Heart right ventricle (tissue), 16 donors: ENCODE results near the gene C1orf185. TPM values are rescaled to one million over a fixed set of nuclear protein-coding genes. Genes with fewer than 3 reads are reported as not detected.
A peak's percentile ranks its signal among the peaks of the same experiment; 100 is the strongest.

Source experiments
- ATAC-seq, 8 donors: fragments of 200-7000 bp; cut with Tn5 transposase; one replicate each; pipeline ENCODE4 v1.9.1; 2020; ENCODE audit warnings: mild to moderate bottlenecking in 8 of 8, moderate library complexity in 8 of 8, moderate number of reproducible peaks in 1 of 8
- DNase-seq, 2 donors: peaks; one replicate each; pipeline ENCODE4 v3.0.0-alpha.2; 2020
- H3K27ac ChIP-seq, 10 donors: fragments of 200-600 bp; sonication (generic) in 2 of 10; one replicate each; pipeline versions ENCODE4 v1.5.0 to v1.8.0; 2020 to 2022; ENCODE audit warnings: mild to moderate bottlenecking in 3 of 10
- H3K27me3 ChIP-seq, 7 donors: fragments of 200-600 bp; one replicate each; pipeline ENCODE4 v1.8.0; 2021 to 2022; ENCODE audit warnings: mild to moderate bottlenecking in 2 of 7
- H3K36me3 ChIP-seq, 9 donors: fragments of 200-600 bp; sonication (generic) in 1 of 9; one replicate each; pipeline versions ENCODE4 v1.5.0 to v1.8.0; 2020 to 2022; ENCODE audit warnings: mild to moderate bottlenecking in 2 of 9
- H3K4me1 ChIP-seq, 9 donors: fragments of 200-600 bp; sonication (generic) in 1 of 9; one replicate each; pipeline versions ENCODE4 v1.5.0 to v1.8.0; 2020 to 2022; ENCODE audit warnings: mild to moderate bottlenecking in 4 of 9
- H3K4me3 ChIP-seq, 10 donors: fragments of 200-600 bp; sonication (generic) in 2 of 10; one replicate each; pipeline versions ENCODE4 v1.5.0 to v1.8.0; 2020 to 2022; ENCODE audit warnings: mild to moderate bottlenecking in 7 of 10, moderate library complexity in 2 of 10
- H3K9me3 ChIP-seq, 11 donors: fragments of 200-600 bp in 10 of 11; sonication (generic) in 2 of 11; one replicate each; pipeline versions ENCODE4 v1.5.0 to v1.8.0; 2013 to 2022; ENCODE audit warnings: mild to moderate bottlenecking in 2 of 11, control low read depth in 1 of 11, moderate library complexity in 1 of 11
- WGBS, 2 donors: extraction: QIAGEN DNeasy Blood & Tissue Kit; methylation state at CpG; one replicate each; pipeline ENCODE4 v1.1.7; 2013; ENCODE audit warnings: inconsistent platforms in 1 of 2; 5-methylcytosine and 5-hydroxymethylcytosine counted together
- intact Hi-C, 10 donors: fragments of 100-400 bp; cut with DNase I; formaldehyde crosslinking; loops; one replicate each; pipeline versions ENCODE4 v1.11.1 to v1.14.2; 2022
- polyA plus RNA-seq, 2 donors: library from polyadenylated mRNA; stranded (reverse); fragments of 200-250 nt; gene quantifications; one replicate each; pipeline ENCODE4 v1.2.3, GENCODE V29; 2013
- total RNA-seq, 10 donors: library from RNA; stranded (reverse); fragmentation: NEBNext Ultra II Directional in 3 of 10; extraction: Animal tissue kit (Norgen Biotek cat#: 25700) in 3 of 10; gene quantifications; one replicate each; pipeline versions ENCODE4 v1.2.1 to v1.2.4, GENCODE V29; 2021 to 2023
- TF ChIP-seq, protein P1 (sequence below), 9 donors: fragments of 200-600 bp; sonication (generic) in 2 of 9; IDR thresholded peaks; one replicate each; pipeline versions ENCODE4 v1.5.0 to v1.8.0; 2021 to 2022; ENCODE audit warnings: antibody characterized with exemption in 9 of 9, mild to moderate bottlenecking in 5 of 9, moderate library complexity in 1 of 9
- donor health status: Arrhythmogenic right ventricular cardiomyopathy.
- donor health status: ischemic (EF 13 %, LVEDD 7.1; RV severe dilation, severe dysfunction).
- donor health status: healthy with polysubstance abuse.
- donor health status: DM: no; HTN: yes; CAD: no.
- donor health status: DM: no; HTN: no; CAD: no.
- donor health status: ischemic (EF 25% LVEDD 6.9; RV normal size, moderate dysfunction).
- donor health status: ischemic (EF 25% LVEDD 5.7; RV mildly dilated, moderate dysfunction).
- donor health status: healthy.
- donor health status: DM: yes; HTN: yes; CAD: no.
- donor health status: Ischemic cardiomyopathy.
- donor health status: ischemic (EF 35%, LVEDD 5.7; RV mildly dilated, moderate dysfunction).
- donor health status: nonischemic (EF 11% LVEDD 7.7; RV severe dilation, severe dysfunction).
- donor health status: DM: yes; HTN: yes; CAD: no.
- donor health status: PGD.
- donor health status: ischemic (EF 29% LVEDD 5.4; RV normal size, mild dysfunction).
- donor health status: nonischemic (EF 23%, LVEDD 6.1; RV moderate dilation, normal function).

Gene C1orf185
- total and polyA plus RNA-seq, 12 donors: not detected

DNA sequence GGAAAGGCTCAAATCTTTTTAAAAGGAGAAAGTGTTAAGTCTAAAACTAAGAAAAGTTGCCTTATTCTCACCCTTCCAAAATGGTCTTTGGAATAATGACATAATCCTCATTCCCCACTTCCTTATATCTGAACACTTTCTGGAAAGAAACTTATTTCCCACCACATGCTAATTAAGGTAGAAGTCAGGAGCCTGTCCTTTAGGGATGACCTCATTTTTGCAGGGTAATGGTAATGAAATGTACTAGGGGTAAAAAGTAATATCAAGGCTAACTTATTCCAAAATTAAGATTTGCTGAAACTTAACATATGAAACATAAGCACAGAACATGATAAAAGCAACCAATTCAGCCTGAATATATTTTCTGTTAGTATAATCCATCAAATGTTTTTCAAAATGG, 29.4 kb upstream of the C1orf185 start:
- no peaks in the 10 kb centered on the region for H3K36me3 ChIP-seq
- no peak overlapping the region for H3K27ac ChIP-seq
- H3K27me3 ChIP-seq: peaks cover 0 to 24% (median 0%) of the 10 kb centered on the region in 7 donors
- DNase-seq: no peak
- no peaks in the 10 kb centered on the region for H3K4me1 ChIP-seq
- H3K4me3 ChIP-seq: no peak overlapping the region
- intact Hi-C loops: no loop called here
- ATAC-seq: no peak
- no peaks in the 10 kb centered on the region for H3K9me3 ChIP-seq
- TF ChIP-seq, protein P1, sequence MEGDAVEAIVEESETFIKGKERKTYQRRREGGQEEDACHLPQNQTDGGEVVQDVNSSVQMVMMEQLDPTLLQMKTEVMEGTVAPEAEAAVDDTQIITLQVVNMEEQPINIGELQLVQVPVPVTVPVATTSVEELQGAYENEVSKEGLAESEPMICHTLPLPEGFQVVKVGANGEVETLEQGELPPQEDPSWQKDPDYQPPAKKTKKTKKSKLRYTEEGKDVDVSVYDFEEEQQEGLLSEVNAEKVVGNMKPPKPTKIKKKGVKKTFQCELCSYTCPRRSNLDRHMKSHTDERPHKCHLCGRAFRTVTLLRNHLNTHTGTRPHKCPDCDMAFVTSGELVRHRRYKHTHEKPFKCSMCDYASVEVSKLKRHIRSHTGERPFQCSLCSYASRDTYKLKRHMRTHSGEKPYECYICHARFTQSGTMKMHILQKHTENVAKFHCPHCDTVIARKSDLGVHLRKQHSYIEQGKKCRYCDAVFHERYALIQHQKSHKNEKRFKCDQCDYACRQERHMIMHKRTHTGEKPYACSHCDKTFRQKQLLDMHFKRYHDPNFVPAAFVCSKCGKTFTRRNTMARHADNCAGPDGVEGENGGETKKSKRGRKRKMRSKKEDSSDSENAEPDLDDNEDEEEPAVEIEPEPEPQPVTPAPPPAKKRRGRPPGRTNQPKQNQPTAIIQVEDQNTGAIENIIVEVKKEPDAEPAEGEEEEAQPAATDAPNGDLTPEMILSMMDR (IDR thresholded peaks at IDR 0.05): no peak

DNA sequence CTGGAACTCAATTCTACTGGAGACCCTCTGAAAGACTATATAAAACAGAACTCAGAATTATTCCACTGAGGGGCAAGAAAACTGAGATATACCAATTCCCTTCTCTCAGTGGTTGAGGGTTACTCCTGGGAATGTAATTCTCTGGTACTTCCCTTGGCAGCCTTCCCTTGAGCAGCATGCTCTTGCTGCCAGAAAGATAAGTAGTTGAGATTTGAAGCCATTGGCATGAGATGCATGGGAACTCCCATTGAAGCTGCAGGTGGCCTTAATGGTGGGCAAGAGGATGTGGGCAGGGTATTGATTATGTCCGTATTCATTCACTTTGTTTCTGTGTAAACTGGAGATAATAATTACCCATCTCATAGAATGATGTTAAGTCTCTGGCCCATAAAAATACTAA, 28.6 kb upstream of the C1orf185 start:
- peaks cover 0 to 24% (median 0%) of the 10 kb centered on the region in 7 donors for H3K27me3 ChIP-seq
- no peak overlapping the region for H3K4me3 ChIP-seq
- DNase-seq (no peak), ATAC-seq (no peak)
- TF ChIP-seq, protein P1 (IDR thresholded peaks at IDR 0.05): no peak
- H3K36me3 ChIP-seq: no peaks in the 10 kb centered on the region
- no peak overlapping the region for H3K27ac ChIP-seq
- H3K4me1 ChIP-seq: no peaks in the 10 kb centered on the region
- 66 to 72% methylated on average over 1 of the region's 1 CpG for WGBS, 2 donors
- intact Hi-C loops: no loop called here
- no peaks in the 10 kb centered on the region for H3K9me3 ChIP-seq

DNA sequence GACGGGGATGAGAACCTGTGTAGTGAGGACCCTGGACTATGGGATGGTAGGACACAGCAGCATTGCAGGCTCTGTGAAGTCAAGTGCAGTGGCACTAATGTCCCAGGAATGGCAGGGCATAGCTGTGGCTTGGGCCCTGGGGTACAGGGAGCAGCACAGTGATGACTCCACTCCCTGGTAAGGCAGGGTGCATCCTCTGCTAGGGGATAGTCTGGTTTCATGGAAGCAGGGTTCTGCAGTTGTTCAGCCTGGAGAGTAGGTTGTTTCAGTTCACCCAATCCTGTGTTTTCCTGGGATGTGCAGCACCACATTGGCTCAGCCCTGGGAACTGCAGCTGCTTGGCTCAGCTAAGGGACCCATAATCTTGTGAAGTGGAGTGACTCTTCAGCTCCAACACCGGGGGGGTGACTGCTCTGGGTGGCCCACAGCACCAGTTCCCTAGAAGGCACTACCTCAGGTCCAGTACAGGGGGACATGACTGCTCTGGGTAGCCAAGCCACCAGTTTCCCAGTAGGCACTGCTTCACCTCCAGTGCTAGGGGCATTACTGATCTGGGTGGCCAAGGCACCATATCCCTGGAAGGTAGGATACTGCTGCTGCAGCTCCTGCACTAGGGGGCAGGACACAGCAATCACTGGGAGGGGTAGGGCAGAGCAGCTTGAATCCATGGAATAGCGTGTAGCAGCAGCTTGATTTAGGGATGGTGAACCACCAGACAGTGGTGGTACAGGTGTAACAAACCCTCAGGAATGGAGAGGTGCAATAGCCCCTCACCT, 15.3 kb upstream of the C1orf185 start:
- peak in 1 of 8 donors; percentile 27 for ATAC-seq
- TF ChIP-seq, protein P1 (IDR thresholded peaks at IDR 0.05): no peak
- Histone ChIP-seq H3K27ac (no peak overlapping the region), H3K4me1 (no peaks in the 10 kb centered on the region), H3K4me3 (no peak overlapping the region), H3K9me3 (peaks cover 0 to 15% (median 0%) of the 10 kb centered on the region in 11 donors), H3K36me3 (no peaks in the 10 kb centered on the region), H3K27me3 (peaks cover 0 to 27% (median 5%) of the 10 kb centered on the region in 7 donors)
- DNase-seq: no peak
- WGBS, 2 donors: 76 to 79% methylated on average over 3 of the region's 3 CpGs
- intact Hi-C loops: no loop called here

DNA sequence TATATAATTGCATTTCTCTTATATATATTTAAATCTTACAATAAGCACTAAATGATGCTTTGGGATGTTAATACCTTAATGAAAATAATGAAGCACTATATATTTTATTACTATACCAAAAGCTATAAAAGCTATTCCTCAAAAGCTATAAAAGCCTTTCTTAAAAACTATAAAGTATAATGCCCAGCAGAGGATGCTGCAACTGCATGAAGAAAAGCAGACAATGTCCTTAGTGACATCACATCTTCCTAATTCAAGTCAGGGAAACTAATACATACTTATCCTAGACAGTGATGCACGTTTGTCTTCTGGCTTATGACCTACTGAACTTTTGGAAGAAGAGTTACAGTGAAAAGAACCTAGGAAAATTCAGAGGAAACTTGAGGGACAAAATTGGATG, 13.6 kb upstream of the C1orf185 start:
- 30 to 33% methylated on average over 1 of the region's 1 CpG for WGBS, 2 donors
- H3K27me3 ChIP-seq: peaks cover 0 to 27% (median 5%) of the 10 kb centered on the region in 7 donors
- ATAC-seq: no peak
- H3K9me3 ChIP-seq: peaks cover 0 to 15% (median 4%) of the 10 kb centered on the region in 11 donors
- TF ChIP-seq, protein P1 (IDR thresholded peaks at IDR 0.05): peak in 1 of 9 donors; percentile 20
- no peak for DNase-seq
- intact Hi-C loops: no loop called here
- H3K27ac ChIP-seq: no peak overlapping the region
- no peaks in the 10 kb centered on the region for H3K36me3 ChIP-seq
- H3K4me1 ChIP-seq: peaks cover 0 to 5% (median 0%) of the 10 kb centered on the region in 9 donors
- H3K4me3 ChIP-seq: no peak overlapping the region
